GM23338 (cell line): ENCODE results near the gene ADSS1. TPM values are rescaled to one million over a fixed set of nuclear protein-coding genes. Genes with fewer than 3 reads are reported as not detected.

Experiments
- ATAC-seq: fragments of 200-7000 bp; cut with Tn5 transposase; 3 replicates; pipeline ENCODE4 v1.9.1; 2020
- DNase-seq: peaks from one replicate; pipeline ENCODE4 v3.0.0-alpha.2; 2015; ENCODE audit warnings: low spot score
- H2AFZ ChIP-seq: fragments of 200-600 bp; sonication (generic); 2 replicates; pipeline ENCODE4 v1.8.0; 2016; ENCODE audit warnings: antibody characterized with exemption, mild to moderate bottlenecking, moderate library complexity
- H3F3A ChIP-seq: fragments of 200-600 bp; sonication (generic); replicated peaks from 2 replicates; pipeline ENCODE4 v1.8.0; 2017; ENCODE audit warnings: antibody characterized with exemption, mixed run types, low read depth
- H3K27ac ChIP-seq: fragments of 200-600 bp; sonication (generic); 2 replicates; pipeline ENCODE4 v1.6.1; 2016; ENCODE audit warnings: low read depth
- H3K27me3 ChIP-seq: fragments of 200-600 bp; sonication (generic); 2 replicates; pipeline ENCODE4 v1.8.0; 2016; ENCODE audit warnings: mild to moderate bottlenecking, mixed run types, moderate library complexity; ENCODE audit not compliant: insufficient read depth
- H3K36me3 ChIP-seq: fragments of 200-600 bp; sonication (generic); 2 replicates; pipeline ENCODE4 v1.8.0; 2016; ENCODE audit warnings: mild to moderate bottlenecking; ENCODE audit not compliant: insufficient read depth
- H3K4me1 ChIP-seq: fragments of 200-600 bp; sonication (generic); 2 replicates; pipeline ENCODE4 v1.8.0; 2016; ENCODE audit warnings: mild to moderate bottlenecking, moderate library complexity; ENCODE audit not compliant: insufficient read depth
- H3K4me2 ChIP-seq: fragments of 200-600 bp; sonication (generic); 2 replicates; pipeline ENCODE4 v1.7.1; 2017; ENCODE audit warnings: mixed run types
- H3K4me3 ChIP-seq: fragments of 200-600 bp; sonication (generic); 2 replicates; pipeline ENCODE4 v1.6.1; 2016; ENCODE audit warnings: mixed run types
- H3K79me2 ChIP-seq: fragments of 200-600 bp; sonication (generic); replicated peaks from 2 replicates; pipeline ENCODE4 v1.8.0; 2017; ENCODE audit warnings: mild to moderate bottlenecking; ENCODE audit not compliant: insufficient read depth
- H3K9me2 ChIP-seq: fragments of 200-600 bp; sonication (generic); 2 replicates; pipeline ENCODE4 v1.8.0; 2017; ENCODE audit not compliant: insufficient read depth
- H4K20me1 ChIP-seq: fragments of 200-600 bp; sonication (generic); replicated peaks from 2 replicates; pipeline ENCODE4 v1.8.0; 2017; ENCODE audit warnings: mild to moderate bottlenecking; ENCODE audit not compliant: insufficient read depth
- H3K27ac Mint-ChIP-seq: 2 replicates; pipeline ENCODE4 v1.8.0; 2020; ENCODE audit warnings: inconsistent platforms, mild to moderate bottlenecking, moderate library complexity, mixed read lengths
- H3K27me3 Mint-ChIP-seq: 3 replicates; pipeline ENCODE4 v1.8.0; 2022; ENCODE audit warnings: low read depth, mild to moderate bottlenecking, moderate library complexity, mixed read lengths, inconsistent platforms; ENCODE audit not compliant: insufficient read depth, poor library complexity
- H3K36me3 Mint-ChIP-seq: 3 replicates; pipeline ENCODE4 v1.8.0; 2021; ENCODE audit warnings: low read depth, mild to moderate bottlenecking, inconsistent platforms, moderate library complexity, mixed read lengths
- H3K4me1 Mint-ChIP-seq: 3 replicates; pipeline ENCODE4 v1.8.0; 2020; ENCODE audit warnings: mild to moderate bottlenecking, inconsistent platforms, mixed read lengths
- H3K4me3 Mint-ChIP-seq: 3 replicates; pipeline ENCODE4 v1.8.0; 2021; ENCODE audit warnings: moderate library complexity, mild to moderate bottlenecking, inconsistent platforms, mixed read lengths
- H3K9me3 Mint-ChIP-seq: 3 replicates; pipeline ENCODE4 v1.8.0; 2020; ENCODE audit warnings: moderate library complexity, mild to moderate bottlenecking, inconsistent platforms, mixed read lengths
- CREB1 ChIP-seq: fragments of 250-450 bp; sonication (Bioruptor Pico); IDR thresholded peaks from 2 replicates; pipeline ENCODE4 v1.5.0; 2020; ENCODE audit warnings: low read depth, mild to moderate bottlenecking, moderate library complexity
- CTCF ChIP-seq, 2 experiments: fragments of 200-600 bp in 1 of 2; sonication (generic) in 1 of 2; conservative IDR thresholded peaks; 2 replicates each; pipeline versions ENCODE4 v1.5.1 to v1.6.1; 2016 to 2017; ENCODE audit warnings: antibody characterized with exemption in 2 of 2, low read depth in 2 of 2, mild to moderate bottlenecking in 2 of 2, moderate library complexity in 1 of 2
- ETS1 ChIP-seq: IDR thresholded peaks from 2 replicates; pipeline ENCODE4 v1.6.1; 2016; ENCODE audit warnings: antibody characterized with exemption
- EZH2 ChIP-seq: fragments of 200-600 bp; sonication (generic); IDR thresholded peaks from one replicate; pipeline ENCODE4 v1.8.0; 2017; ENCODE audit warnings: antibody characterized with exemption, mild to moderate bottlenecking, low read depth; ENCODE audit not compliant: unreplicated experiment
- JUNB ChIP-seq: IDR thresholded peaks from one replicate; pipeline ENCODE4 v1.6.1; 2016; ENCODE audit warnings: antibody characterized with exemption; ENCODE audit not compliant: unreplicated experiment
- NANOG ChIP-seq: IDR thresholded peaks from 2 replicates; pipeline ENCODE4 v1.6.1; 2016; ENCODE audit warnings: antibody characterized with exemption, borderline replicate concordance
- POLR2AphosphoS5 ChIP-seq: IDR thresholded peaks from 2 replicates; pipeline ENCODE4 v1.6.1; 2016; ENCODE audit warnings: antibody characterized with exemption, low read depth
- ZNF114 ChIP-seq: fragments of 250-450 bp; sonication (Bioruptor Pico); IDR thresholded peaks from 2 replicates; pipeline ENCODE4 v1.5.0; 2020; ENCODE audit warnings: mild to moderate bottlenecking, moderate library complexity
- ZNF331 ChIP-seq: fragments of 250-450 bp; sonication (Bioruptor Pico); IDR thresholded peaks from 2 replicates; pipeline ENCODE4 v1.5.0; 2020; ENCODE audit warnings: low read depth, mild to moderate bottlenecking, moderate library complexity
- ZNF462 ChIP-seq: fragments of 250-450 bp; sonication (Bioruptor Pico); IDR thresholded peaks from 2 replicates; pipeline ENCODE4 v1.5.0; 2020; ENCODE audit warnings: mild to moderate bottlenecking, moderate library complexity
- polyA plus RNA-seq: library from polyadenylated mRNA; unstranded; fragments of >200 nt; fragmentation: Nextera tagmentation; extraction: Ambion mirVana; gene quantifications from 2 replicates; pipeline ENCODE4 v1.2.1, GENCODE V29; 2016
- total RNA-seq: library from RNA; depleted of rRNA; stranded (reverse); fragments of >200 nt; shearing (Covaris generic); gene quantifications from 2 replicates; pipeline ENCODE4 v1.2.3, GENCODE V29; 2014

ADSS1 gene
- total and polyA plus RNA-seq, 2 experiments from 2014 or later, result 9.5 to 11.6 TPM

- no peaks in the 10 kb centered on the region for H3K79me2 ChIP-seq
- 0 out of 2 replicates have a peak, but pooled peaks cover 5% of the 10 kb centered on the region for H3K36me3 ChIP-seq
- Mint-ChIP-seq H3K27ac (no peak overlapping the region), H3K4me1 (peaks cover 17% of the 10 kb centered on the region), H3K27me3 (peaks cover 3% of the 10 kb centered on the region), H3K9me3 (peaks cover 9% of the 10 kb centered on the region), H3K36me3 (peaks cover 44% of the 10 kb centered on the region), H3K4me3 (no peak overlapping the region)
- no peak overlapping the region for H3K4me3 ChIP-seq
- peaks cover 11% of the 10 kb centered on the region for H3K4me1 ChIP-seq
- peak; percentile 53 for DNase-seq
- no peaks in the 10 kb centered on the region; the same call in 1 of the 2 replicates for H3K9me2 ChIP-seq
- no peak for ATAC-seq
- TF ChIP-seq EZH2 (no peak), CTCF (conservative IDR thresholded peaks at IDR 0.05; ENCODE audit: low read depth in 2 of 2) (peak; percentile 53 to 65)
- H3K4me2 ChIP-seq, result no peak overlapping the region
- H4K20me1 ChIP-seq, result no peaks in the 10 kb centered on the region
- H3F3A ChIP-seq, result peaks cover 9% of the 10 kb centered on the region; the same call in 1 of the 2 replicates
- H2AFZ ChIP-seq, result no peak overlapping the region
- no peaks in the 10 kb centered on the region for H3K27me3 ChIP-seq
- no peak overlapping the region for H3K27ac ChIP-seq
These were observed 46.8 kb downstream of the ADSS1 start for GRCh38 chr14:104770851-104771272.

- no peak overlapping the region for H3K27ac Mint-ChIP-seq
- Histone ChIP-seq H3K79me2 (no peaks in the 10 kb centered on the region), H4K20me1 (no peaks in the 10 kb centered on the region), H3F3A (peaks cover 9% of the 10 kb centered on the region; the same call in 1 of the 2 replicates), H3K4me1 (peaks cover 11% of the 10 kb centered on the region), H2AFZ (no peak overlapping the region), H3K4me2 (no peak overlapping the region), H3K27ac (no peak overlapping the region), H3K9me2 (no peaks in the 10 kb centered on the region; the same call in 1 of the 2 replicates), H3K27me3 (no peaks in the 10 kb centered on the region), H3K4me3 (no peak overlapping the region), H3K36me3 (0 out of 2 replicates have a peak, but pooled peaks cover 5% of the 10 kb centered on the region)
- peaks cover 5% of the 10 kb centered on the region for H3K27me3 Mint-ChIP-seq
- DNase-seq, result no peak
- H3K4me3 Mint-ChIP-seq, result no peak overlapping the region
- peaks cover 43% of the 10 kb centered on the region for H3K36me3 Mint-ChIP-seq
- no peak for ATAC-seq
- peaks cover 6% of the 10 kb centered on the region; the same call in 2 of the 3 replicates for H3K9me3 Mint-ChIP-seq
- H3K4me1 Mint-ChIP-seq, result peaks cover 17% of the 10 kb centered on the region
- TF ChIP-seq JUNB (no peak), CREB1 (CRISPR knock-in tag) (no peak), EZH2 (no peak), ETS1 (no peak), POLR2AphosphoS5 (no peak), CTCF (conservative IDR thresholded peaks at IDR 0.05; ENCODE audit: low read depth in 2 of 2) (no peak), ZNF462 (CRISPR knock-in tag) (no peak), NANOG (no peak), ZNF331 (no peak), ZNF114 (CRISPR knock-in tag) (no peak)
These were observed 47.3 kb downstream of the ADSS1 start for GRCh38 chr14:104771374-104771773.
